ENCODE measurements around the gene TMEM40.
"Not testable (repeated sequence)": the region's sequence is repeated elsewhere in the genome, so short reads cannot be mapped to it uniquely, and the experiment has no call there.

Gene TMEM40

DNA sequence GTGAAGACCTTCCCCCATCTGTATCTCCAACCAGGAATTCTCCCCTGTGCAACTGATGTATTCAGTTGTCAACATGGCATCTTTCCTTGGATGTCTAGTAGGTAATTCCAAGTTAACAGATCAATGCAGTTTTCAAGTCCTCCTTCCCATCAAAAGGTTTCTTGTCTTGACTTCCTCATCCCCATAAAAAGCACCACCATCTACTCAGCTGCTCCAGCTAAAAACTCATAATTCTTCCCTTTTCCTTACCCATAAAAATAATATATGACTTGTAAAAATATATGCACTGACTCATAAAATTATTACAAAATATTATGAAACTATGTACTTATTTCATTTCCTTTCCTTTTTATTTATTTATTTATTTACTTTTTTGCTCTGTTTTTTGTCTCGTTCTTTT, 32.4 kb upstream of the TMEM40 start:
- no peak for DNase-seq

DNA sequence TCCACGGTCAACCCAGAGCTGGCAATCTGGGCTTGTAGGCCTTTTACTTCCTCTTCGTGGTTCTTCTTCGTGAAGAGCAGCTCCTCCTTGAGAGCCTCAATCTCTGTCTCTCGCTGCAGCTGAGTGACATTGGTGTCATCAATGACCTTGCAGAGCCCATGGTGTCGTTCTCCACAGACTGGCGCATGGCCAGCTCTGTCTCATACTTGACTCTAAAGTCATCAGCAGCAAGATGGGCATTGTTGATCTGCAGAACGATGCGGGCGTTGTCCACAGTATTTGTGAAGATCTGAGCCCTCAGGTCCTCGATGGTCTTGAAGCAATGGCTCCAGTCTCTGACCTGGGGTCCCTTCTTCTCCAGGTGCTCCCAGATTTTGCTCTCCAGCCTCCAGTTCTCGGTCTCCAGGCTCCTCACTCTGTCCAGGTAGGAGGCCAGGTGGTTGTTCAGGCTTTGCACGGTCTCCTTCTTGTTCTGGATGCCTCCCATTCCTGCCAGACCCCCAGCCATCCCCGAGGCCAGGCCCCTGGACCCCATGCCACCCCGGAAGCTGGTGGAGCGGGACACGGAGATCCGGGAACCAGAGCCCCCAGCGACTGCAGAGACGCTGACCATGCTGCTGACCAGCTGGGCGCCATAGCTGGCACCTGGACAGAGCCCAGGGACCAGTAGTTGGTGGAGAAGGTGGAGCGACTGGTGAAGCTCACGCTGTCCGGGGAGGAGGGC, 29.1 kb upstream of the TMEM40 start:
- peaks cover 26 to 29% of the 10 kb centered on the region in 2 donors for H3K27me3 Mint-ChIP-seq
- not testable (repeated sequence) for DNase-seq; H3K36me3 Mint-ChIP-seq (ENCODE audit: insufficient read depth); H3K4me1 Mint-ChIP-seq (ENCODE audit: low read depth in 2 of 2); H3K4me3 Mint-ChIP-seq; H3K9me3 Mint-ChIP-seq; H3K27ac Mint-ChIP-seq; ATAC-seq (replicated peaks)

More for the DNA sequence above, 32.4 kb upstream of the TMEM40 start:
- no peak for ATAC-seq (replicated peaks)
- Mint-ChIP-seq H3K9me3 (no peaks in the 10 kb centered on the region), H3K4me3 (no peak overlapping the region), H3K36me3 (ENCODE audit: insufficient read depth) (peaks cover 3% of the 10 kb centered on the region), H3K27ac (no peak overlapping the region), H3K4me1 (ENCODE audit: low read depth in 2 of 2) (peaks cover 0 to 5% of the 10 kb centered on the region in 2 donors), H3K27me3 (peaks cover 27 to 34% of the 10 kb centered on the region in 2 donors)

- not testable (repeated sequence) for H3K36me3 Mint-ChIP-seq (ENCODE audit: insufficient read depth); ATAC-seq (replicated peaks); H3K4me1 Mint-ChIP-seq (ENCODE audit: low read depth in 2 of 2); H3K9me3 Mint-ChIP-seq; H3K4me3 Mint-ChIP-seq; H3K27ac Mint-ChIP-seq
- peaks cover 30 to 37% of the 10 kb centered on the region in 2 donors for H3K27me3 Mint-ChIP-seq
- peak in 1 of 3 experiments; percentile 13 for DNase-seq
Measured at GRCh38 chr3:12787346-12787745, 28.3 kb upstream of the TMEM40 start.

- Mint-ChIP-seq H3K9me3 (no peaks in the 10 kb centered on the region), H3K4me1 (ENCODE audit: low read depth in 2 of 2) (peaks cover 0 to 3% of the 10 kb centered on the region in 2 donors), H3K27me3 (peaks cover 41 to 59% of the 10 kb centered on the region in 2 donors), H3K27ac (no peak overlapping the region), H3K36me3 (ENCODE audit: insufficient read depth) (no peaks in the 10 kb centered on the region), H3K4me3 (no peak overlapping the region)
- no peak for DNase-seq
- ATAC-seq (replicated peaks), result no peak
Measured at GRCh38 chr3:12785096-12785495, 26.0 kb upstream of the TMEM40 start.

- no peaks in the 10 kb centered on the region for H3K36me3 Mint-ChIP-seq (ENCODE audit: insufficient read depth)
- ATAC-seq (replicated peaks) (no peak), DNase-seq (no peak)
- H3K27me3 Mint-ChIP-seq, result peaks cover 42 to 60% of the 10 kb centered on the region in 2 donors
- peaks cover 0 to 3% of the 10 kb centered on the region in 2 donors for H3K4me1 Mint-ChIP-seq (ENCODE audit: low read depth in 2 of 2)
- H3K9me3 Mint-ChIP-seq, result no peaks in the 10 kb centered on the region
- no peak overlapping the region for H3K27ac Mint-ChIP-seq
- no peak overlapping the region for H3K4me3 Mint-ChIP-seq
Measured at GRCh38 chr3:12782172-12782815, 23.2 kb upstream of the TMEM40 start.

GRCh38 chr3:12780751-12781150, 21.7 kb upstream of the TMEM40 start:
- H3K4me1 Mint-ChIP-seq (ENCODE audit: low read depth in 2 of 2), result peaks cover 0 to 3% of the 10 kb centered on the region in 2 donors
- ATAC-seq (replicated peaks) (no peak), DNase-seq (no peak)
- peaks cover 43 to 69% of the 10 kb centered on the region in 2 donors for H3K27me3 Mint-ChIP-seq
- no peak overlapping the region for H3K4me3 Mint-ChIP-seq
- H3K36me3 Mint-ChIP-seq (ENCODE audit: insufficient read depth), result no peaks in the 10 kb centered on the region
- no peaks in the 10 kb centered on the region for H3K9me3 Mint-ChIP-seq
- H3K27ac Mint-ChIP-seq, result no peak overlapping the region

GRCh38 chr3:12777171-12777570, 18.1 kb upstream of the TMEM40 start:
- DNase-seq (no peak), ATAC-seq (replicated peaks) (no peak)
- Mint-ChIP-seq H3K9me3 (no peaks in the 10 kb centered on the region), H3K27me3 (peaks cover 41 to 70% of the 10 kb centered on the region in 2 donors), H3K4me1 (ENCODE audit: low read depth in 2 of 2) (no peaks in the 10 kb centered on the region), H3K4me3 (no peak overlapping the region), H3K36me3 (ENCODE audit: insufficient read depth) (no peaks in the 10 kb centered on the region), H3K27ac (no peak overlapping the region)

GRCh38 chr3:12775970-12776369, 16.9 kb upstream of the TMEM40 start:
- H3K36me3 Mint-ChIP-seq (ENCODE audit: insufficient read depth); ATAC-seq (replicated peaks); DNase-seq; H3K4me1 Mint-ChIP-seq (ENCODE audit: low read depth in 2 of 2); H3K4me3 Mint-ChIP-seq; H3K27ac Mint-ChIP-seq; H3K9me3 Mint-ChIP-seq: not testable (repeated sequence)
- peaks cover 45 to 62% of the 10 kb centered on the region in 2 donors for H3K27me3 Mint-ChIP-seq

GRCh38 chr3:12775226-12775625, 16.2 kb upstream of the TMEM40 start:
- H3K27ac Mint-ChIP-seq, result no peak overlapping the region
- H3K4me3 Mint-ChIP-seq, result no peak overlapping the region
- peaks cover 41 to 54% of the 10 kb centered on the region in 2 donors for H3K27me3 Mint-ChIP-seq
- no peaks in the 10 kb centered on the region for H3K36me3 Mint-ChIP-seq (ENCODE audit: insufficient read depth)
- no peak for DNase-seq
- no peak for ATAC-seq (replicated peaks)
- H3K9me3 Mint-ChIP-seq, result no peaks in the 10 kb centered on the region
- H3K4me1 Mint-ChIP-seq (ENCODE audit: low read depth in 2 of 2), result no peaks in the 10 kb centered on the region

DNA sequence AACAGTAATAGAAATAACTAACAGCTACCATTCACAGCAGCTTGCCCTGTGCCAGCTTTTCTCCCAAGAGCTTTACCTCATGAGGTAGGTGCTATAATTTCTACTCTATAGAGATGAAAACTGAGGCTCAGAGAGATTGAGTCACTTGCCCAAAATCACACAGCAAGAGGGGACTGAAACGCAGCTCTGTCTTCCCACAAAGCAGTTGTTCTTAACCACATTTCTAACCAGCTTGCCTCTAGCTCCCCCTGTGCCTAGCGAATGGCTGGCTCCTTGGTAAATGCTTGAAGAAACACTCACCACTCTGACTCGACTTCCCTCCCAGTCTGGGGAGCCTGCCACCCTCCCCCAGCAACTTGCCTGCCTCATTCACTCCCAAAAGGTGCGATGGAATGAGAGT, 15.6 kb upstream of the TMEM40 start:
- Mint-ChIP-seq H3K36me3 (ENCODE audit: insufficient read depth) (no peaks in the 10 kb centered on the region), H3K27me3 (peaks cover 38 to 48% of the 10 kb centered on the region in 2 donors), H3K27ac (no peak overlapping the region), H3K4me3 (no peak overlapping the region), H3K9me3 (no peaks in the 10 kb centered on the region), H3K4me1 (ENCODE audit: low read depth in 2 of 2) (no peaks in the 10 kb centered on the region)
- ATAC-seq (replicated peaks) (no peak), DNase-seq (no peak)

DNA sequence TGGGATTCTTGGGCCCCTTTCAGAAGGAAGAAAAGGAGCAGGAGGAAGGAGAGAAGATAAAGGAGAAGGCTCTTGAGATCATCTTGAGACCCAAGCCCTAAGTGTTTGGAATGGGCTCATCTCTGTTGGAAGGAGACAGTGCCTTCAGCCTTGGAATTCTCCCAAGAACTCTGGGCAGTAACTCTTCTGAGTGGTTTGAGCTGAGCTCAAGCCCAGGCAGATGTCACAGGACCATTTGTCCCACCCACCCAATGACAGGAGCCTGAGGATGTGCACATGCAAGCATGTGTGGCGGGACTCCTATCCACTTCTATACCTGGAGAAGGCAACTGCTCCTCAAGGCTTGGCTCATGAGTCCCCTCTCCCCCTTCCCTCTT, 14.6 kb upstream of the TMEM40 start:
- Mint-ChIP-seq H3K27ac (peak overlapping the region in 1 of 2 donors; percentile 38), H3K27me3 (peaks cover 34 to 42% of the 10 kb centered on the region in 2 donors), H3K36me3 (ENCODE audit: insufficient read depth) (no peaks in the 10 kb centered on the region), H3K4me3 (no peak overlapping the region), H3K4me1 (ENCODE audit: low read depth in 2 of 2) (no peaks in the 10 kb centered on the region), H3K9me3 (no peaks in the 10 kb centered on the region)
- ATAC-seq (replicated peaks) (no peak), DNase-seq (no peak)

DNA sequence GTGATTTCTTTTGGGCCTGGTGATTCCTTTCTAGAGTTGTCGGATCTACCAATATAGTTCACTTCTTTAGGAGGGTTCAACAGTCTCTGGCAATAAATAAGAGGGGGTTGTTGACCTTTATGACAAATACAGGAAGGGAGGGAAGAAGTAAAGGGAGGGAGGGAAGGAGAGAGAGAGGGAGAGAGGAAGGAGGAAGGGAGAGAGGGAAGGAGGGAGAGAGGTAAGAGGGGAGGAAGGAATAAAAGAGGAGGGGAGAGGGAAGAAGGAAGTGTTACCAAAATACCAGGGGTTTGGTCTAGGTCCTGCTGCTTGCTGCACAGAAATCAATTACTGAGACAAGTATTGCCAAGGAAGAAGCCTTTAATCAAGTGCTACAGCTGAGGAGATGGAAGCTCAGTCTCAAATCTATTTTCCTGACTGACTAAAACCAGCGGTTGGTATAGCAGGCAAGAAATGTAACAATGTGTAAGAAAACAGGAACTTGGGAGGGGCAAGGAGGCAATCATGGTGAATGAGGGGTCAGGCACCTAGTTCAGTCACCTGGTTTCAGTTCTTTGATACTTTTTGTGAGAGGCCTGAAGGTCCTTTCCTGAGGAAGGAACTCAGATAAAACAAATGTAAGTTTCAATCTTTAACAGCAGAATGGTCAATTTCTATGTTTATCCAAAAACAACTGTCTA, 14.1 kb upstream of the TMEM40 start:
- no peak for ATAC-seq (replicated peaks)
- no peaks in the 10 kb centered on the region for H3K4me1 Mint-ChIP-seq (ENCODE audit: low read depth in 2 of 2)
- peak overlapping the region in 1 of 2 donors; percentile 38 for H3K27ac Mint-ChIP-seq
- H3K36me3 Mint-ChIP-seq (ENCODE audit: insufficient read depth), result no peaks in the 10 kb centered on the region
- no peaks in the 10 kb centered on the region for H3K9me3 Mint-ChIP-seq
- H3K4me3 Mint-ChIP-seq, result no peak overlapping the region
- H3K27me3 Mint-ChIP-seq, result peaks cover 34 to 42% of the 10 kb centered on the region in 2 donors
- DNase-seq, result no peak

DNA sequence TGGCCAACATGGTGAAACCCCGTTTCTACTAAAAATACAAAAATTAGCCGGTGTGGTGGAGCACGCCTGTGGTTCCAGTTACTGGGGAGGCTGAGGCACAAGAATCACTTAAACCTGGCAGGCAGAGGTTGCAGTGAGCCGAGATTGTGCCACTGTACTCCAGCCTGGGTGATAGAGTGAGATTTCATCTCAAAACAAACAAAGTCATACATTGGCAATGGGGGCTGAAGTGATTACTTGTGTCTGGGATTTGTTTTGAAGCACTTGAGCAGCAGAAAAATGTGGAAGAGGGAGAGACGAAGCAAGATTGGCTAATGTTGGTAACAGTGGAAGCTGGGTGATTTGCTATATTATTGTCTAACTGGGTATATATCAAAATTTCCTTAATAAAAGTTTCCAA, 13.4 kb upstream of the TMEM40 start:
- no peaks in the 10 kb centered on the region for H3K4me1 Mint-ChIP-seq (ENCODE audit: low read depth in 2 of 2)
- no peaks in the 10 kb centered on the region for H3K9me3 Mint-ChIP-seq
- H3K27me3 Mint-ChIP-seq, result peaks cover 34 to 44% of the 10 kb centered on the region in 2 donors
- H3K27ac Mint-ChIP-seq, result no peak overlapping the region
- ATAC-seq (replicated peaks) (no peak), DNase-seq (no peak)
- no peaks in the 10 kb centered on the region for H3K36me3 Mint-ChIP-seq (ENCODE audit: insufficient read depth)
- H3K4me3 Mint-ChIP-seq, result no peak overlapping the region

DNA sequence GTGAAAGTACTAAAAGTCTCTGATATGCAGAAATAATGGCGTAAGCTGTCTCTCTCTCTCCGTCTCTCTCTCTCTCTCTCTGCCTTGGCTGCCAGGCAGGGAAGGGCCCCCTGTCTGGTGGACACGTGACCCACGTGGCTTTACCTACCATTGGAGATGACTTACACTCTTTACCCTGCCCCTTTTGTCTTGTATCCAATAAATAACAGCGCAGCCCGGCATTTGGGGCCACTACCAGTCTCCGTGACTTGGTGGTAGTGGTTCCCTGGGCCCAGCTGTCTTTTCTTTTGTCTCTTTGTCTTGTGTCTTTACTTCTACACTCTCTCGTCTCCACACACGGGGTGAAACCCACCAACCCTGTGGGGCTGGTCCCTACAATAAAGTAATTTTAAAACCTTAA, 12.2 kb upstream of the TMEM40 start:
- no peak for DNase-seq
- peaks cover 30 to 43% of the 10 kb centered on the region in 2 donors for H3K27me3 Mint-ChIP-seq
- no peaks in the 10 kb centered on the region for H3K9me3 Mint-ChIP-seq
- H3K36me3 Mint-ChIP-seq (ENCODE audit: insufficient read depth), result no peaks in the 10 kb centered on the region
- no peak overlapping the region for H3K4me3 Mint-ChIP-seq
- H3K4me1 Mint-ChIP-seq (ENCODE audit: low read depth in 2 of 2), result no peaks in the 10 kb centered on the region
- no peak for ATAC-seq (replicated peaks)
- H3K27ac Mint-ChIP-seq, result no peak overlapping the region

Measured in effector memory CD8-positive, alpha-beta T cell (primary cell).